NK-92 treated with Interleukin-12 subunit alpha and Interleukin-12 subunit beta, amount 100 ng/mL, for 24 hours (cell line): ENCODE results near the gene GHR.

ENCODE experiments used
- DNase-seq: peaks from one replicate; lab custom pipeline; 2025; lab: John Stamatoyannopoulos, UW

The GHR gene

GRCh38 chr5:42423285-42424165 is at the start of gene GHR:
Gene GHR, plus strand, starts transcription at chr5:42423439. Its CDS starts 142,436 bp downstream, at chr5:42565875.
- no peak for DNase-seq

GRCh38 chr5:42374679-42375273 is 48.5 kb upstream of the GHR start:
- DNase-seq: no peak

DNA sequence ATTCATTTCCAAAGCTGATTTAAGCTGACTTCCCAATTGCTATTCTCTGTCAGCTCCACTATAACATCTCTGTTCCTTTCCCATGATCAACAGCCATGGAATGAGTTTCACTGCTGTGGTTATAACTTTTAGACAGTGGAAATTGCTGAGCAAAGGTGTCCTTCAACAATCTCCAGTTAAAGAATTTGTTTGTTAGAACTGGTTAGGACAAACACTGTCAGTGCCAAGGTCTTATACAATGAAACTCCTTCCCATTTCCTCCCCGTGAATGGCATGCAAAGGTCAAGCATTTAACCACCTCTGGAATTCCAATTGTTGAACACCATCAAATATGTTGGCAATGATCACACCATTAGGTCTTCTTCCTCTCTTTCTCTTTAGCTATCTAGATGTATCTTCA is 45.7 kb upstream of the GHR start:
- DNase-seq: no peak

GRCh38 chr5:42381973-42382372 is 41.3 kb upstream of the GHR start:
- DNase-seq: no peak

- DNase-seq: no peak
These were observed 35.7 kb upstream of the GHR start for GRCh38 chr5:42387563-42387962.

- DNase-seq: no peak
These were observed 33.1 kb upstream of the GHR start for GRCh38 chr5:42390115-42390514.

- DNase-seq: no peak
These were observed 30.3 kb upstream of the GHR start for GRCh38 chr5:42392917-42393316.

- DNase-seq: no peak
These were observed 27.1 kb upstream of the GHR start for GRCh38 chr5:42396111-42396510.

- no peak for DNase-seq
These were observed 26.0 kb upstream of the GHR start for GRCh38 chr5:42397267-42397666.

GRCh38 chr5:42399702-42400101 is 23.5 kb upstream of the GHR start:
- no peak for DNase-seq

GRCh38 chr5:42400474-42400873 is 22.8 kb upstream of the GHR start:
- no peak for DNase-seq

DNA sequence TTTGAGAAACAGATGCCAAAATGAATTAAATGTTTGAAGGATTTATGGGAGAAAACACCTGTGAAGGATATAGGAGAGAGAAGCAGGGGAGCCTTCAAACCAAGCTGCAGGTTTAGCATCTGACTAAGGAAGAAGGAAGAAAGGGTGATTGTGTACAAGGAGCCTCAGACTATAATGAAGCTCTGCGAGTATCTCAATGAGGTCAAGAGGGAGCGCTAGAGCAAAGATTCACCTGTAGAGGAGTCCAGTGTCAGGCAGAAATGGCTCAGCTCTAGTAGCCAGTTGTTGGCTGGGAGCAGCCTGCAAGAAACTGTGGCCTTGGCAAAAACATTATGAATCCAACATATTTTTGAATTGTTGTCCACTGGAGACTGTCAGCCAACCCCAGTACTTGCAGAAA is 20.0 kb upstream of the GHR start:
- DNase-seq: no peak

DNA sequence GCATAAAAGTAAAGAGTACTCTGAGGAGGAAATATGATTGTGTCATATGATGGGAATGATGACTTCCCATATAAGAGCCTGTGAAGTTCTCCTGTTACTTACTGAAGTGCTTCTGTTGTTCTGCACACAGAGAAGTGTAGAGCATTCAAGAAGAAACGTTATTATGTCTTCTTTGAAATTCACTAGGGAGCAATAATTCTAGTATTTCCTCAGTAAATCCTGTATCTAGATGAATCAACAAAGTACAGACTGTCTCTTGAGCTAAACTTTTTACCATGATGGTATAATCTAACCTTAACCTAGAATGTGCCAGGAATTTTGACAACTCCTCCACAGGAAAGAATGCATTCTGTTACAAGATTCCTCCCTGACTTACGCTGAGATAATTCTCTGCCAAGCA is 18.9 kb upstream of the GHR start:
- DNase-seq: no peak

GRCh38 chr5:42419294-42419693 is 3.9 kb upstream of the GHR start:
- DNase-seq: no peak

DNA sequence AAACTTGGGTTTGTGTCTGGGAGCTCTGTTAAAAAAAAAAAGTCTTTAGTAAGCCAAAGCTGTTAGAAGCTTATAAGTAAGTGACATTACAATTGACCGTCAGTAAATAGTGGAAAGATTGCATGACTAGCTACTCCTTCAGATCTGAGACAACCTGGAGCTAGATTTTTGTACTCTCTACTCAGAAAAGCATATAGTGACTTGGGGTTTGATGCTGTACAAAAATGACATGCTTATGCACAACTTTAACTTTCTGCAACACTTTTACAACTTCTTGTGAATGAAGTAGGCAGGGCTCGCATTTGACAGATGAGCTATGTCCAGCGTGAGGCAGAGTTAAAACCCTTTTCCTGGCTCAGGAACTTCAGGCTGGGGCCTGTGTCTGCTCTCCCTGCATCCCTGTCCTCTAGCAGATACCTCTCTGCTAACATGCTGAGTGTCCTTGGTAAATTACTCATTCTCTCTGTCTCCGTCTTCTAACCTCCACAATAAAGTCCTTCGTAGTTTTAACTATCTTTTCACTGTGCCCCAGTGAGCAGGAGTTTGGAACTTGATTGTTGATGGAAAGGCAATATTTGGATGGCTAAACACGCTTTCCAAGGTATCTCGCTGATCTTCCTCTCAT is 471 bp upstream of the GHR start:
- DNase-seq: no peak

DNA sequence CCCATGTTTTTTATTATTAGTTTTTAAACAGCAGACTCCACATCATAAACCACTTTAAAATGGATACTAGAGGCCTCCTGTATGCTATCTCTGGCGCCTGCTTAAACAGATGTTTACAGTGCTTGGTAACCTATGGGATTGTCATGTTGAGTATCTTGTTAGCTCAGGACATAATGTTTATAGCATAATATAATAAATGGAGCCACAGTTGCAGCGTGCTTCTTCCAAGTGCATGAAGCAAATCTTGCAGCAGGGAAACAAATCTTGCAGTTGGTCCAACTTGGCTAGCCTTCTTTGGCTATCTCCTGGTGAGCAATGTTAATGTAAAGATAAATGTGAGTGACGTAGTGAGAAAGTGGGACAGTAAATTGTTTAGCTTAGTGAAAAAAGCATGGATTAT is 2.8 kb downstream of the GHR start:
- no peak for DNase-seq

DNA sequence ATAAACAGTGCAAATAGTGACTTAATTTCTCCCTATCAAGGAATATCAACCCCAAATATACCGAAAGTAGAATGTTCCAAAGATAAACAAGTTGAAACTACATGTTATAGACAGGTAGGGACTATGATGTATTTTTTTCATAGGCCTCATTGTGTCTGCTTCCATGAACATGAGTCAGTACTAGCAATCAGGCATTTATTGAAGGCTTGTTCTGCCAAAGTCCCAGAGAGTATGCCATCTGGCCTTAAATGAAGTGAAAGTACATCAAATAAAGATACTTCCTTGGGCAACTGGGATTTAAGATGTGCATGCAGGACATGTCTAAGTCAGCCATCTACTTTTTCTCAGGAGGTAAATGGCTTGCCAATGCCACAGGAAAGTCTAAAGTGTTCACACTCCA is 6.5 kb downstream of the GHR start:
- no peak for DNase-seq

- DNase-seq: no peak
These were observed 10.9 kb downstream of the GHR start for GRCh38 chr5:42434047-42434724.

DNA sequence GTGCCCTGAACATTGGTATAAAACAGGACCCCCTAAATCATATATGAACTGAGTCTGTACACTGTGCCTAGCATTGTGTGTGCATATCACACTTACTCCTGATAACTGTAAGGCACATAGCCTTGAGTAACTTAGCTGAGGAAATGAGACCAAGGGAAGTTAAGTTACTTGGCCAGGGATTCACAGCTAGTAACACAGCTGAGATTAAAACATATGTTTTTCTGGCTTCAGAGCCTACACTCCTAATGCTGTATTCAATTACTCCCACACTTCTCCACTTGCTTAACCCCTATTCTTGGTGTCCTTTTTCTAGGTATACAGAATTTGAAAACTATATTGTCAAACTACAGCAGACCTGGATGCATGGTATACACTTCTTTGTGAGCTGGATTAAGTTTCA is 12.8 kb downstream of the GHR start:
- no peak for DNase-seq

DNA sequence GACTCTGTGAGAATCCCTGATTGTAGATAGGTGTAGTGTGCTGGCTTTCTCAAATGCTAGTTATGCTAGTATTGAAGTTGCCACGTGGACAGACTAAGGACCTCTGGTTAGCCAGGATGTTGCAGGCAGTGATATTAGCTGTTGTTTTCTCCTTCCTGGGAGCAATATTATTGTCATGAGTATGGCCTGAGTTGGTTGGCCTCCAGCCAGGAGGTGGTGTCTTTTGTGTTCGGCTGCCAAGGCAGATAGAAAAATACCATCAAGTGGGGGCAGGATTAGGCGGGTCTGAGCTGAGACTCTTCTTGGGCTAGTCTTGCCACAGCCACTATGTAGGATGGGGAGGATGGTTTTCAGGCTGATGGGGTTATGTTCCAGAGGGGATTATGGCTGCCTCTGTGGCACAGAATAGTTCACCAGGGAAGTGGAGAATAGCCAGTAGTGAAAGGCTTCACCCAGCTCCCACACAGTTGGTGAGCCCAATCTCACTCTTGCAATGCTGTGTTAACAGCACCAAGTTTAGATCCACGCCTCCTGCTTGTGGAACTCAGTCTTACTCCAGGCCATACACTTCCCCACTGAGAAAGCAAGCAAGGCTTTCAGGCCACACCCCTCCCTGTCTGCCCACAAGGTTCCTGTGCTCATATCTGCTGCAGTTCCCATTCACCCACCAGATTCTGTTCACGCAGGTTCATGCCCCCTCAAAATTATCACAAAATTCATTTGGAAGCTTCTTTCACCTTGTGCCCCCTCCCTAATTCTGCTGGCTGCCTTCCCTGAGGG is 31.2 kb downstream of the GHR start:
- DNase-seq: no peak

- no peak for DNase-seq
These were observed 37.8 kb downstream of the GHR start for GRCh38 chr5:42461033-42461432.

DNA sequence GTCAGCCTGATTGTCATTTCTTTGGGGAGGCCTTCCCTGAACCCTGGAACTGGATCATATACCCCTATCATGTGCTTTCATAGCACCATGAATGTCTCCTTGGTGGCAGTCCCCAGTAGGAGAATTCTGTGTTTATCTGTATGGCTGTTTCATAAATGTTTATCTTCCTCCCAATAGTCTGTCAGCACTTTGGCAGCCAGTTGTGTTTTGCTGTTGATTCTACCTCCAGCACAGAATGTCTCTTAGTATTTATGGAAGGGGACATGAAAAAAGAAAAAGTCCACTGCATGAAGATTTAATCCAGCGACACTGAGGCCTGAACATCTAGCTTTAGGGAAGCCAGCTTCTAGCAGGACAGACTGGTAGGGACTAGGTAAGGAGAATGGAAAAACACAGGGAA is 38.3 kb downstream of the GHR start:
- DNase-seq: no peak
